GM12872 (cell line): Measurements from ENCODE around the gene CAB39L.

ENCODE experiments used
- TF ChIP-seq, protein P1 (sequence below): IDR thresholded peaks from 3 replicates; pipeline ENCODE4 v1.5.1; 2011; ENCODE audit warnings: low read depth, mild to moderate bottlenecking, low read length, moderate library complexity; ENCODE audit not compliant: insufficient read depth

CAB39L gene

DNA sequence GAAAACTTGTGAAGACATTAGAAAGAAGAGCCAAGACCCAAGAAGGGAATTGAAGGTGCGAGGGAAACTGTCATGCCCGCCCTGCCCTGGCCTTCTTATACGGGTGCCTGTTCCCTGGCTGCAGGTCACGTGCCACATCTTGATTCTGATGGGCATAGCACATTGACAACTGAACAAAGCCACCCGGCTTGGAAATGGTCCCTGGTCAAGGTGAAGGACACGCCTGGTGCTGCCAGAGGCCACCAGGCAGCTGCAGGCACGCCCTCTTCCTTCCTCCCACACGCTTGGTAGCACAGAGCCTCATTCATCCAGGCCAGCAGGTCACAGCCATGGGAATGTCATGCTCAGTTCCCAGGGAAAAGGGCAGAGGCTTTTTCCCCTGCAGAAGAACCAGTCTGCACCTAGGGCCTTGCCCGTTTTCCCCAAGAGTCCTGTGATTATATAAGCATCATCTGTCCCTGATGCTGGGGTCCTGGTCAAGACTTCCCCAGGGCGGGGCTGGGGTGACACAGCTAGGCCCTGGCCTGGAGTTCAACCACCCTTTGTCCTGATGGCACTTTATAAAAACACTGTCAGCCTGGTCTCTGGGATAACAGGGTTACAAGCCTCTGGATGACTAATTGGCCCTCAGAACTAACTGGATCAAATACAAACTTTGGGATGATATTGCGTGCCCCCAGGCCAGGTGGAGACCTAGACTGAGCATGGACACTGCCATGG, 140.2 kb downstream of the CAB39L start:
- TF ChIP-seq, protein P1, sequence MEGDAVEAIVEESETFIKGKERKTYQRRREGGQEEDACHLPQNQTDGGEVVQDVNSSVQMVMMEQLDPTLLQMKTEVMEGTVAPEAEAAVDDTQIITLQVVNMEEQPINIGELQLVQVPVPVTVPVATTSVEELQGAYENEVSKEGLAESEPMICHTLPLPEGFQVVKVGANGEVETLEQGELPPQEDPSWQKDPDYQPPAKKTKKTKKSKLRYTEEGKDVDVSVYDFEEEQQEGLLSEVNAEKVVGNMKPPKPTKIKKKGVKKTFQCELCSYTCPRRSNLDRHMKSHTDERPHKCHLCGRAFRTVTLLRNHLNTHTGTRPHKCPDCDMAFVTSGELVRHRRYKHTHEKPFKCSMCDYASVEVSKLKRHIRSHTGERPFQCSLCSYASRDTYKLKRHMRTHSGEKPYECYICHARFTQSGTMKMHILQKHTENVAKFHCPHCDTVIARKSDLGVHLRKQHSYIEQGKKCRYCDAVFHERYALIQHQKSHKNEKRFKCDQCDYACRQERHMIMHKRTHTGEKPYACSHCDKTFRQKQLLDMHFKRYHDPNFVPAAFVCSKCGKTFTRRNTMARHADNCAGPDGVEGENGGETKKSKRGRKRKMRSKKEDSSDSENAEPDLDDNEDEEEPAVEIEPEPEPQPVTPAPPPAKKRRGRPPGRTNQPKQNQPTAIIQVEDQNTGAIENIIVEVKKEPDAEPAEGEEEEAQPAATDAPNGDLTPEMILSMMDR: no peak

DNA sequence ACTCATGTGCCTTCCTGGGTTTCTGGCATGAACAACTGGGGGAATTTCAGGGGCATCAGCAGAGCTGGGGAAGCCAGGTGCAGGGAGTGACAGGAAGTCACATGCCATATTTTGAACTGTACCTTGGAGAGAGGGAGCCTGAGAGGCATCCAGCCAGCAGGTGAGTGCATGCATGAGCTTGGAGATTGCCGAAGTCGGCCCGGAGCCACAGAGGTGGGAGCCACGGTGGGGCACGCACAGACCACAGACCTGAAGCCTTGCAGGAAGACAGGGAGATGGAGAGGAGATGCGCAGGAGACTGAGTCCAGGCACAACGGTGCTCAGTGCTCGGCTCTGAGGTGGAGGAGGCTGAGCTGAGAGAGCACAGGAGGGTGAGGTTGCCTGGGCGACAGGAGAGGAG, 141.0 kb downstream of the CAB39L start:
- TF ChIP-seq, protein P1: no peak

DNA sequence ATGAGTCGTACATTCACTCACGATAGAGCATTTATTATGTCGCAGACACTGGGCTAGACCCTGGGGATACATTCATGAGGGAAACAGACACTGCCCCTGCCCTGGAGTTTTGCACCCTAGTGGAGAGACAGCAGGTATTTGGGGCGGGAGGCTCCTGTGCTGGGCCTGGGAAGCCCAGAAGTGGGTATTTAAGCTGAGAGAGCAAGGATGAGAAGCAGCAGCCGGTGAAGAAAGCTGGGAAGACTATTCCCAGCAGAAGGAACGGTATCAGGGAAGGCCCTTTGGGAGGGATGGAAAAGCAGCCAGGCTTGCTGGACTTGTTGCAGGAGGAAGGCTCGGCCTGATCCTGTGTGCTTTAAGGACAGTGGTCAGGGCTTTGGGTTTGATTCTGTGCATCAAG, 141.6 kb downstream of the CAB39L start:
- TF ChIP-seq, protein P1: no peak

DNA sequence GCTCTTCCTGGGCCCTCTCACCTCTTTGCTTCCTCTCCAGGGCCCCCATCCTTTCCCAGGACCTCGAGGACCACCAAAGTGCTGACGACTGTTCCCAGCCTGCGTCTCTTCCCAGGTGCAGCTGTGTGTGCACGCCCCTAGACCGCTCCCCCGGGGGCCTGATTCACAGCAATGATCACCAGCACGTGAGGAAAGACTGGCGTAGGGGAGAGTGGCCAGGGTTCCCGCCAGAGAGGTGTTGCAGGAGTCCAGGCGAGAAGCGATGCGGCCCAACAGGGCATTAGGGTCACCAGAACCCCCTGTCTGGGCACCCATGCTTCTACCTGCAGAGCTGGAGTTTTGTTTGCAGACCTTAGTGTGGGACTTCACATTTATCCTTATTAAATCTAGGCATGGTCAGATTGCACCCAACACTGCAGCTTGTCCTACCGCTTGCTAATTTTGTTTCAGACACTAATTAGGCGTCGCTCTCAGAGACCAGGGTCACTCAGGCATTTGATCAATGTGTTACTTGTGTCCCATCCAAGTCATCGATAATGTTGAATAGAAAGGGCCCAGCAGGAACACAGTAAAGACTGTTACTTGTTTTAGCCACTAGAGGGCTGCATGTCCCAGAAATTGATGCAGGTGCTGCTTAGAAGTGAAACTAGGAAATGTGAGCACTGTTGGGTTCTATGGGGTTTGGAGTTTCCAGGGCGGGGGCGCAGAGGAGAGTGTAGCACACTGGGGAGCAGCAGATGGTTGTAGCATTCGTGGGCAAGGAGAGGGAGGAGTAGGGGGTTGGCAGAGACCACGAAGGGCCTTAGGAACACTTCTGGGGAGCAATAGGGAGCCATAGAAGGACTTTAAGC, 142.9 kb downstream of the CAB39L start:
- TF ChIP-seq, protein P1: peak; percentile 83

DNA sequence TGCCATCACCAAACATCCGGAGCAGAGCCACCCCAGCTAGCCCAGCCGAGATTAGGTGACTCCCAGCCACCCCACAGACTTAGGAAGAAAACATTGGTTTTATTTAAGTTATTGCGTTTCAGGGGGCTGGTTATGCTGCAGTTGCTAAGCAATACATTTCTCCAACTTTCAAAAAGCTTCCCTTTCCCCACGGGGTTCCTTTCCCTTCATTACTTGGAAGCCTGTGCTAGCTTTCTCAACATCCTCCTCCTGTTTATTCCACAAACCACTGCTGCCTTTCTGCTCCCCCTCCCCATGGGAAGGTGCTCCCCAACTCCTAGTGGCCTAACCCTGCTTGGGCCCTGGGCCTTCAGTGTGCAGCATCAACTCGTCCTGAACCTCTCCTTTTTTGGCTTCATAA, 143.6 kb downstream of the CAB39L start:
- TF ChIP-seq, protein P1: no peak

DNA sequence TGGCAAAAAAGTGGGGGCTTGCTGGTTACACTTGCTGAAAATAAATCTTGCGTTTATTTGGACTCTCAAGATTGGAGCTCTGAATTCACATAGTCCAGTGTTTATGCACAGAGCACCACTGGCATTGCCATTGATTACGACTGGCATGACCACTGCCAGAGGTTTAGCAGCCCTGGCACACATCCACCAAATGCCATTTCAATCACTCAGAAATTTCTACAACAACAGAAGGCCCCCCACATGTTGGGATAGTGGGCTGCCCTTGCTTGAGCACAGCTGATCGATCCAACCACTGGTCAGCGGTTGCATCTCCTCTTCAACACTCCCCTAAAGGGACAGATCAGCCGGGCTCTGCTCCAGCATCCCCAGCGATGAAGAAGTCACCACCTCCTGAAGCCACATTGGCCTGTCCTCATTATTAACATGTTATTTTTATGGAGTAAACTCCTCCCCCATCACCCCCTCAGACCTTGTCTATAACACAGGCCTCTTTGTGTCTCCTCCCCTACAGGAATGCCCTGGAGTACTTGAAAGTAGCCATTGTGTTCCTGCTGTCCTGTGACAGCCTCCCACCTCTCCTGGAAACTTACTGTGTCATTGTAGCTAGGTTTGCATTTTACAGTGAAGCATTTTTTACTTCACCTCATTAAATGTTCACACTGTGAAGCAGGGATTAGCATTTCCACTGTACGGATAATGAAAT, 144.8 kb downstream of the CAB39L start:
- TF ChIP-seq, protein P1: no peak

DNA sequence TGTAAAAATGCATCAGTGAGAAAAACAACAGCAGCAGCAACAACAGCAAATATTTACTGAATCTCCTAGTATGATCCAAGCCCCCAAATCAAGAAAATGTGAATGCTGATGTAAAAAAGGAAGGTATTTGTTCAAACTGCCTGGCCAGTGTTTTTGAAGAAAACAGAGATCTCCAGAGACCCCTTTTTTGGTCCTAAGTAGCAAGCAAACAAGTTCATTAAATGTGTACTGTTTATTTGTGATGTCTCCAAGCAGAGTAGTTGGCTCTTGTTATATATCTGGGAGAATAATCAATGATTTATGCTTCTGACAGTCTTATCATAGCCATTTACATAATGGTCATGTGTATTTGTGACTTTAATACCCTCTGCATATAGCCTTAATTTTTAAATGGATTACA, 145.4 kb downstream of the CAB39L start:
- TF ChIP-seq, protein P1: no peak
